ENCODE measurements around the gene C1orf105. TPM values are rescaled to one million over a fixed set of nuclear protein-coding genes. Genes with fewer than 3 reads are reported as not detected.

C1orf105 gene
- total RNA-seq, 6 donors from 2014 or later = not detected

DNA sequence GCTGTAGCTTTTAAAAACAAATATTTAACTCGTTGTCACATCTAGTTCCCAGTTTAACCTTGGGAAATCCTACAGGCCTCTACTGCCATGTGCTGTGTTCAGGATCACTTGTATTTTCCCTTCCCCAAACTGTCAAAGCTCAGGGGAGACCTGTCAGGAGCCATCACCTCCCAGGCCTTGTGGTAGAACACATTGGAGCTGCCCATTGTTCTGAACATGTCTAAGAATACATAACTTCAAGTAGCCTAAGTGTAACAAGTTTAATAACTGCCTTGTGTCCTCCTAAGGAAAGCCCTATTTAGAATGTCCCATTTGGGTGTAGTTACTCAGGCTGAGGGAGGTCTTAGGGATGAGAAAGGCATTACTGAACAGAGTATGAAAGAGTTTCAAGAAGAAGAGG, 52.0 kb downstream of the C1orf105 start:
- no peak overlapping the region for H3K27ac ChIP-seq
- H3K9me3 ChIP-seq = no peaks in the 10 kb centered on the region
- DNase-seq (no peak), ATAC-seq (ENCODE audit: low FRiP score in 2 of 2) (no peak)
- WGBS, 2 donors = 46 to 60% methylated on average over 1 of the region's 1 CpG
- peaks cover 4 to 19% (median 10%) of the 10 kb centered on the region in 4 donors for H3K4me1 ChIP-seq
- no peak overlapping the region for H3K4me3 ChIP-seq
- H3K36me3 ChIP-seq = no peaks in the 10 kb centered on the region
- H3K27me3 ChIP-seq = no peaks in the 10 kb centered on the region
- TF ChIP-seq EP300 (IDR thresholded peaks at IDR 0.05) = no peak
- TF ChIP-seq POLR2AphosphoS5 (IDR thresholded peaks at IDR 0.05) = no peak
- no peak for TF ChIP-seq POLR2A (IDR thresholded peaks at IDR 0.05)
- TF ChIP-seq, protein P1, sequence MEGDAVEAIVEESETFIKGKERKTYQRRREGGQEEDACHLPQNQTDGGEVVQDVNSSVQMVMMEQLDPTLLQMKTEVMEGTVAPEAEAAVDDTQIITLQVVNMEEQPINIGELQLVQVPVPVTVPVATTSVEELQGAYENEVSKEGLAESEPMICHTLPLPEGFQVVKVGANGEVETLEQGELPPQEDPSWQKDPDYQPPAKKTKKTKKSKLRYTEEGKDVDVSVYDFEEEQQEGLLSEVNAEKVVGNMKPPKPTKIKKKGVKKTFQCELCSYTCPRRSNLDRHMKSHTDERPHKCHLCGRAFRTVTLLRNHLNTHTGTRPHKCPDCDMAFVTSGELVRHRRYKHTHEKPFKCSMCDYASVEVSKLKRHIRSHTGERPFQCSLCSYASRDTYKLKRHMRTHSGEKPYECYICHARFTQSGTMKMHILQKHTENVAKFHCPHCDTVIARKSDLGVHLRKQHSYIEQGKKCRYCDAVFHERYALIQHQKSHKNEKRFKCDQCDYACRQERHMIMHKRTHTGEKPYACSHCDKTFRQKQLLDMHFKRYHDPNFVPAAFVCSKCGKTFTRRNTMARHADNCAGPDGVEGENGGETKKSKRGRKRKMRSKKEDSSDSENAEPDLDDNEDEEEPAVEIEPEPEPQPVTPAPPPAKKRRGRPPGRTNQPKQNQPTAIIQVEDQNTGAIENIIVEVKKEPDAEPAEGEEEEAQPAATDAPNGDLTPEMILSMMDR (IDR thresholded peaks at IDR 0.05) = no peak

DNA sequence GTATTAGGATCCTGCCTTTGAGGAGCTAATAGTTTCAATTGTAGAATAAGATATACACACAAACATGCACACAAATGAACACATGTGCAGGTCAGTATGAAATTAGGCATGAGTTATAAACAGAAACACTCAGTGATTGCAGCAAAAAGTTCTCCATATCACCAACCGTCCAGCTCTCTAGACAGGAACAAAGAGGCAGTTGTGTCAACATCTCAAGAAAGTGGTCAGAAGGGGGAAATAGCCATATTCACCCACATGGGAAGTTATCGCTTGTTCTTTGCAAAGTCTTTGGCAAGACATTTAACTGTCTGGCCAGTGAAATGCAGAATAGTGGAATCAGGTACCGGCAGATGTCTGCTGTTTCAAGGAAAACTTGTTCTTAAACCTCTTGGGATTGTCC, 52.8 kb downstream of the C1orf105 start:
- DNase-seq = no peak
- H3K27ac ChIP-seq = no peak overlapping the region
- no peaks in the 10 kb centered on the region for H3K9me3 ChIP-seq
- H3K27me3 ChIP-seq = no peaks in the 10 kb centered on the region
- WGBS, 2 donors = 19 to 57% methylated on average over 3 of the region's 3 CpGs
- H3K36me3 ChIP-seq = no peaks in the 10 kb centered on the region
- no peak for TF ChIP-seq EP300 (IDR thresholded peaks at IDR 0.05)
- no peak for TF ChIP-seq POLR2AphosphoS5 (IDR thresholded peaks at IDR 0.05)
- TF ChIP-seq, protein P1 (IDR thresholded peaks at IDR 0.05) = no peak
- no peak for TF ChIP-seq POLR2A (IDR thresholded peaks at IDR 0.05)
- H3K4me3 ChIP-seq = no peak overlapping the region
- ATAC-seq (ENCODE audit: low FRiP score in 2 of 2) = peak; percentile 70 to 77
- peaks cover 4 to 19% (median 10%) of the 10 kb centered on the region in 4 donors for H3K4me1 ChIP-seq

DNA sequence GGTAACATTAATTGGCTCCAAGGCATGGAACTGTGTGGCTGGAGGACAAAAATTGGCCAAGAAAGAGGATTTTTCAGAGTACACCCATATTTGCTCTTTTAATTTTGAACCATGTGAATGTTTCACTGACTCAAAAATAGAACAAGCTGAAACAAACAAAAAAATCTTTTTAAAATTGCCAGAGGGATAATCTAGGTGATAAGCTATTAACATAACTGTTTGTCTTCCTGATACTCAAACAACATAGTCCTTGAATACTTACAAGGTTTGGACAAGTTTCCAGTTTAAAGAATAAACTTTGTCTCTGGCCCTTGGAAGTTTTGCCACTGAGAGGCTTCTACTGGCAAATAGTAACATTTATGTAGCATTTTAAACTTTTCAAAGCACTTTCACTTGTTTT, 53.4 kb downstream of the C1orf105 start:
- Histone ChIP-seq H3K4me3 (no peak overlapping the region), H3K9me3 (no peaks in the 10 kb centered on the region), H3K4me1 (peaks cover 4 to 19% (median 10%) of the 10 kb centered on the region in 4 donors), H3K36me3 (no peaks in the 10 kb centered on the region), H3K27ac (no peak overlapping the region), H3K27me3 (no peaks in the 10 kb centered on the region)
- no peak for DNase-seq
- no peak for ATAC-seq (ENCODE audit: low FRiP score in 2 of 2)
- no peak for TF ChIP-seq POLR2AphosphoS5 (IDR thresholded peaks at IDR 0.05)
- TF ChIP-seq, protein P1 (IDR thresholded peaks at IDR 0.05) = no peak
- no peak for TF ChIP-seq EP300 (IDR thresholded peaks at IDR 0.05)
- no peak for TF ChIP-seq POLR2A (IDR thresholded peaks at IDR 0.05)

DNA sequence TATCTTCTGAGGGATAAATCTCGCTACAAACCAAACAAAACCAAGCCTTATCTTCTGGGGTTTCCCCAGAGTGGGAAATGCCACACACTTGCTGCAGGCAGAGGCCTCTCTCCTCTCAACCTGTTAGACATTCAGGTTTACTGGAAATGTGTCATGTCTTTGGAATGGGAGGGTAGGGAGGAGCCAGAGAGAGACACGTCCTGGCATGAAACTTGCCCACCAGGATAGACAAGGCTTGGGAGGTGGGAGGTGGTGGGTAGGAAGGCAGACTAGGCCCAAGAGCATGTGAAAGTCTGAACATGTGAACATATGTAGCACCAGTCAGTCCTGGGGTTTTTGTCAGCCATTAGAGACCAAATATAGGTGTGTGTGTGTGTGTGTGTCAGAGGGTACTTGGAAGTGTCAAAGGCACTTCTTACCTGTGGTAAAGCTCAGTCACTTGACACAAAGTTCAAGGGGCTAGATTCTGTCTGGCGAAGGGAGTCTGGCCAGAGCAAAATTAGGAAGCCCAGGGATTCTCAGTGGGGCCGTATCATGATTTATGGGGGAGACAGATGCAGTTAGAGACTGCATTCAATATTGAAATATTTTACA, 55.8 kb downstream of the C1orf105 start:
- Histone ChIP-seq H3K27ac (no peak overlapping the region), H3K36me3 (no peaks in the 10 kb centered on the region), H3K9me3 (no peaks in the 10 kb centered on the region), H3K27me3 (no peaks in the 10 kb centered on the region), H3K4me1 (peaks cover 4 to 19% (median 10%) of the 10 kb centered on the region in 4 donors), H3K4me3 (no peak overlapping the region)
- 68 to 72% methylated on average over 4 of the region's 4 CpGs for WGBS, 2 donors
- peak in 1 of 2 donors; percentile 43 for ATAC-seq (ENCODE audit: low FRiP score in 2 of 2)
- no peak for DNase-seq
- TF ChIP-seq, protein P1 (IDR thresholded peaks at IDR 0.05) = no peak
- no peak for TF ChIP-seq POLR2AphosphoS5 (IDR thresholded peaks at IDR 0.05)
- TF ChIP-seq EP300 (IDR thresholded peaks at IDR 0.05) = no peak
- no peak for TF ChIP-seq POLR2A (IDR thresholded peaks at IDR 0.05)

DNA sequence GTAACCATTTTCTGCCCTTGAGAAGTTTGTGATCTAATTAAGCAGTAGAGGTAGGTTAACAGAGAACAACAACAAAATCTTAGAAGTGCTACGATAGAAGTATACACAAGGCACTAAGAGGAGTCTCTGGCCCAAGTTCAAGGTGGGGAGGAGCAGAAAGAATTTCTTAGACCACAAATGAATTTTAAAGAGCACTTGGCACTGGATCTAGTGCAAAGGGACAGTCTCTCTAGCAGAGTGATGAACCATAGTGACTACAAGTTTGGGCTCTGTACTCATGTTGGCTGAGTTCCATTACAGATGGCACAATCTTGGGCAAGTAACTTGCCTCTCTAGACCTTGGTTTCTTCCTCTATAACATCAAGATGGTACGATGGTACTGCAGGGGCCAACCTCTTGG, 56.7 kb downstream of the C1orf105 start:
- H3K9me3 ChIP-seq = no peaks in the 10 kb centered on the region
- no peaks in the 10 kb centered on the region for H3K36me3 ChIP-seq
- H3K4me1 ChIP-seq = peaks cover 4 to 19% (median 10%) of the 10 kb centered on the region in 4 donors
- no peak overlapping the region for H3K27ac ChIP-seq
- H3K27me3 ChIP-seq = no peaks in the 10 kb centered on the region
- H3K4me3 ChIP-seq = no peak overlapping the region
- DNase-seq (no peak), ATAC-seq (ENCODE audit: low FRiP score in 2 of 2) (no peak)
- no peak for TF ChIP-seq POLR2A (IDR thresholded peaks at IDR 0.05)
- TF ChIP-seq POLR2AphosphoS5 (IDR thresholded peaks at IDR 0.05) = no peak
- TF ChIP-seq, protein P1 (IDR thresholded peaks at IDR 0.05) = no peak
- TF ChIP-seq EP300 (IDR thresholded peaks at IDR 0.05) = no peak
- WGBS, 2 donors = 78 to 82% methylated on average over 2 of the region's 2 CpGs

Measured in upper lobe of left lung (tissue), 6 donors.